H1 (cell line): ENCODE measurements around the gene HSPA4. TPM values are rescaled to one million over a fixed set of nuclear protein-coding genes. Genes with fewer than 3 reads are reported as not detected.
A peak's percentile ranks its signal among the peaks of the same experiment; 100 is the strongest.

Experiments
- CTCF ChIA-PET: fragments of 300-600 bp; sonication (Branson Sonifier 250); formaldehyde crosslinking; loops from one replicate; lab custom pipeline; 2021; ENCODE audit not compliant: partially characterized antibody; lab: Charles Lee
- POLR2A ChIA-PET: fragments of 300-600 bp; sonication (Branson Sonifier 250); formaldehyde crosslinking; loops from one replicate; lab custom pipeline; 2021; ENCODE audit warnings: inconsistent platforms; ENCODE audit not compliant: partially characterized antibody; lab: Charles Lee
- DNase-seq, 2 experiments: peaks; one replicate each; pipeline versions ENCODE4 v3.0.0 to v3.0.0-alpha.2; 2010 to 2022; ENCODE audit warnings: low spot score in 2 of 2, low read depth in 1 of 2, mixed read lengths in 1 of 2
- FAIRE-seq: peaks from 2 replicates; lab custom pipeline; 2011; peaks lifted over from hg19 to GRCh38; lab: Jason Lieb, UNC
- H2AFZ ChIP-seq: 2 replicates; pipeline ENCODE4 v1.8.1; 2012; ENCODE audit warnings: low read length, inconsistent platforms
- H2AK5ac ChIP-seq: 2 replicates; pipeline ENCODE4 v1.6.1; 2013; ENCODE audit warnings: low read depth, low read length
- H2BK120ac ChIP-seq: replicated peaks from 2 replicates; pipeline ENCODE3; 2013; ENCODE audit warnings: low read depth, low read length, inconsistent platforms
- H2BK12ac ChIP-seq: 2 replicates; pipeline ENCODE4 v1.6.1; 2013; ENCODE audit warnings: low read depth, low read length
- H2BK15ac ChIP-seq: 2 replicates; pipeline ENCODE4 v1.6.1; 2013; ENCODE audit warnings: low read length
- H2BK20ac ChIP-seq: 2 replicates; pipeline ENCODE4 v1.6.1; 2013; ENCODE audit warnings: low read length
- H2BK5ac ChIP-seq: 2 replicates; pipeline ENCODE4 v1.6.1; 2013; ENCODE audit warnings: low read depth, low read length
- H3K14ac ChIP-seq: 2 replicates; pipeline ENCODE4 v1.6.1; 2013; ENCODE audit warnings: inconsistent platforms; ENCODE audit not compliant: insufficient read length
- H3K18ac ChIP-seq: 2 replicates; pipeline ENCODE4 v1.6.1; 2013; ENCODE audit warnings: low read length; ENCODE audit errors: extremely low read depth
- H3K23ac ChIP-seq: 2 replicates; pipeline ENCODE4 v1.6.1; 2013; ENCODE audit warnings: inconsistent platforms; ENCODE audit not compliant: insufficient read length
- H3K23me2 ChIP-seq: 2 replicates; pipeline ENCODE4 v1.6.1; 2013; ENCODE audit warnings: low read depth, low read length
- H3K27ac ChIP-seq: 2 replicates; pipeline ENCODE4 v1.6.1; 2011; ENCODE audit warnings: low read depth, low read length, inconsistent platforms
- H3K27me3 ChIP-seq, 4 experiments: replicated peaks in 1 of 4; 1 replicate in 1 of 4; 2 replicates in 3 of 4; pipeline versions ENCODE4 v1.6.1 to v1.8.1; 2011 to 2013; ENCODE audit warnings: low read length in 3 of 4, mild to moderate bottlenecking in 3 of 4, inconsistent platforms in 2 of 4, mixed read lengths in 2 of 4, moderate library complexity in 1 of 4; ENCODE audit not compliant: control insufficient read depth in 3 of 4, insufficient read depth in 3 of 4; ENCODE audit errors: extremely low read depth in 1 of 4
- H3K36me3 ChIP-seq, 4 experiments: 2 replicates each; pipeline versions ENCODE4 v1.6.1 to v1.8.1; 2011 to 2013; ENCODE audit warnings: mild to moderate bottlenecking in 4 of 4, low read length in 3 of 4, moderate library complexity in 2 of 4, control low read depth in 1 of 4, inconsistent platforms in 1 of 4; ENCODE audit not compliant: insufficient read depth in 4 of 4, control insufficient read depth in 2 of 4
- H3K4ac ChIP-seq: replicated peaks from 2 replicates; pipeline ENCODE3; 2013; ENCODE audit warnings: low read length, low read depth, mixed read lengths, inconsistent platforms; ENCODE audit not compliant: insufficient read length
- H3K4me1 ChIP-seq, 4 experiments: replicated peaks in 1 of 4; 1 replicate in 1 of 4; 2 replicates in 3 of 4; pipeline versions ENCODE4 v1.6.1 to v1.8.1; 2011 to 2013; ENCODE audit warnings: low read length in 3 of 4, inconsistent platforms in 2 of 4, mixed read lengths in 1 of 4; ENCODE audit not compliant: insufficient read depth in 4 of 4, control insufficient read depth in 3 of 4
- H3K4me2 ChIP-seq, 2 experiments: 2 replicates each; pipeline versions ENCODE4 v1.6.1 to v1.8.1; 2011 to 2013; ENCODE audit warnings: low read depth in 2 of 2, low read length in 2 of 2, control low read depth in 1 of 2, inconsistent platforms in 1 of 2, mild to moderate bottlenecking in 1 of 2; ENCODE audit not compliant: insufficient read depth in 1 of 2
- H3K4me3 ChIP-seq, 4 experiments: fragments of 200-600, 300-600 bp in 1 of 4; sonication (generic), shearing (Covaris generic), sonication (Bioruptor Twin) in 1 of 4; 2 replicates each; pipeline versions ENCODE4 v1.5.1 to v1.8.1; 2011 to 2016; ENCODE audit warnings: low read length in 4 of 4, low read depth in 3 of 4, control low read depth in 2 of 4, inconsistent platforms in 2 of 4, mild to moderate bottlenecking in 2 of 4, mixed read lengths in 1 of 4, moderate library complexity in 1 of 4; ENCODE audit not compliant: insufficient read depth in 2 of 4; ENCODE audit errors: extremely low read depth in 1 of 4
- H3K56ac ChIP-seq: replicated peaks from 2 replicates; pipeline ENCODE3; 2013; ENCODE audit warnings: low read depth, mild to moderate bottlenecking, mixed read lengths, low read length, inconsistent platforms; ENCODE audit not compliant: insufficient read length
- H3K79me1 ChIP-seq: 2 replicates; pipeline ENCODE4 v1.6.1; 2013; ENCODE audit warnings: low read depth, low read length, control low read depth
- H3K79me2 ChIP-seq, 2 experiments: 2 replicates each; pipeline versions ENCODE4 v1.6.1 to v1.8.1; 2012 to 2013; ENCODE audit warnings: low read length in 2 of 2, mild to moderate bottlenecking in 2 of 2, inconsistent platforms in 1 of 2; ENCODE audit not compliant: insufficient read depth in 2 of 2, control insufficient read depth in 1 of 2
- H3K9ac ChIP-seq, 4 experiments: replicated peaks in 1 of 4; 1 replicate in 1 of 4; 2 replicates in 3 of 4; pipeline versions ENCODE4 v1.6.1 to v1.8.1; 2011 to 2013; ENCODE audit warnings: low read depth in 3 of 4, low read length in 3 of 4, control low read depth in 2 of 4, mild to moderate bottlenecking in 2 of 4, moderate library complexity in 2 of 4, inconsistent platforms in 1 of 4; ENCODE audit errors: extremely low read depth in 1 of 4
- H3K9me3 ChIP-seq, 2 experiments: 2 replicates each; pipeline versions ENCODE4 v1.6.1 to v1.8.1; 2012 to 2013; ENCODE audit warnings: mild to moderate bottlenecking in 2 of 2, moderate library complexity in 2 of 2, control low read depth in 1 of 2, inconsistent platforms in 1 of 2, low read depth in 1 of 2, low read length in 1 of 2, mixed read lengths in 1 of 2; ENCODE audit not compliant: insufficient read depth in 2 of 2
- H4K20me1 ChIP-seq, 2 experiments: replicated peaks in 1 of 2; 2 replicates each; pipeline versions ENCODE3 to v1.8.1; 2011 to 2013; ENCODE audit warnings: inconsistent platforms in 2 of 2, low read length in 2 of 2, mild to moderate bottlenecking in 1 of 2; ENCODE audit not compliant: insufficient read depth in 2 of 2, control insufficient read depth in 1 of 2
- H4K5ac ChIP-seq: 2 replicates; pipeline ENCODE4 v1.6.1; 2013; ENCODE audit warnings: low read length, low read depth, mixed read lengths, inconsistent platforms; ENCODE audit not compliant: insufficient read length
- H4K8ac ChIP-seq: 2 replicates; pipeline ENCODE4 v1.8.0; 2013; ENCODE audit warnings: mild to moderate bottlenecking, moderate library complexity, low read length, inconsistent platforms; ENCODE audit not compliant: insufficient read depth; ENCODE audit errors: extremely low read depth
- H4K91ac ChIP-seq: replicated peaks from 2 replicates; pipeline ENCODE3; 2013; ENCODE audit warnings: low read length, mixed read lengths, inconsistent platforms; ENCODE audit not compliant: insufficient read length
- CBX5 ChIP-seq: fragments of 300-800, 300-1000 bp; sonication (generic); IDR thresholded peaks from 2 replicates; pipeline ENCODE4 v1.7.1; 2016; ENCODE audit warnings: antibody characterized with exemption, low read length, low read depth
- CTBP2 ChIP-seq: IDR thresholded peaks from 2 replicates; pipeline ENCODE4 v1.7.0; 2011; ENCODE audit warnings: borderline replicate concordance, mild to moderate bottlenecking, moderate library complexity, mixed read lengths, low read length; ENCODE audit not compliant: insufficient read depth, insufficient read length
- EZH2 ChIP-seq: fragments of 200-600 bp; sonication (generic); IDR thresholded peaks from 2 replicates; pipeline ENCODE4 v1.7.1; 2012; ENCODE audit warnings: low read depth, mild to moderate bottlenecking, moderate library complexity, low read length, inconsistent platforms; ENCODE audit not compliant: severe bottlenecking
- HDAC2 ChIP-seq, 2 experiments: fragments of 300-600 bp in 1 of 2; sonication (generic) in 1 of 2; IDR thresholded peaks; 2 replicates each; pipeline ENCODE4 v1.6.1; 2011 to 2012; ENCODE audit warnings: low read depth in 2 of 2, low read length in 2 of 2, mild to moderate bottlenecking in 2 of 2, moderate library complexity in 2 of 2, borderline replicate concordance in 1 of 2, inconsistent platforms in 1 of 2
- KDM5A ChIP-seq: fragments of 200-600 bp; IDR thresholded peaks from 2 replicates; pipeline ENCODE4 v1.7.1; 2012; ENCODE audit warnings: mild to moderate bottlenecking, low read length, inconsistent platforms, mixed read lengths
- PHF8 ChIP-seq: fragments of 200-600 bp; sonication (generic); conservative IDR thresholded peaks from 2 replicates; pipeline ENCODE4 v1.7.1; 2012; ENCODE audit warnings: low read depth, mild to moderate bottlenecking, inconsistent platforms, low read length, moderate library complexity
- POLR2A ChIP-seq, 2 experiments: IDR thresholded peaks; 1 replicate in 1 of 2; 2 replicates in 1 of 2; pipeline ENCODE4 v1.6.1; 2011; ENCODE audit warnings: low read depth in 2 of 2, low read length in 2 of 2, mild to moderate bottlenecking in 2 of 2; ENCODE audit errors: control extremely low read depth in 1 of 2
- SIRT6 ChIP-seq: IDR thresholded peaks from one replicate; pipeline ENCODE4 v1.7.1; 2012; ENCODE audit warnings: low read length, inconsistent platforms
- WGBS, 2 experiments: shearing (Covaris generic) in 1 of 2; methylation state at CpG; one replicate each; pipeline versions ENCODE4 v1.1.6 to v1.1.7; 2013 to 2015; ENCODE audit warnings: low lambda C conversion rate in 2 of 2, mixed read lengths in 2 of 2, inconsistent platforms in 1 of 2, low coverage in 1 of 2, missing lambda C conversion rate in 1 of 2; ENCODE audit not compliant: insufficient replicate concordance in 2 of 2, insufficient coverage in 1 of 2, insufficient read length in 1 of 2; ENCODE audit errors: extremely low coverage in 1 of 2, missing lambda C conversion rate in 1 of 2; 5-methylcytosine and 5-hydroxymethylcytosine counted together
- polyA plus RNA-seq, 7 experiments: library from polyadenylated mRNA; depleted of rRNA in 3 of 7; stranded (reverse) in 5 of 7; unstranded in 2 of 7; fragments of >200 nt in 5 of 7; fragments of 200-250 nt in 2 of 7; gene quantifications; 1 replicate in 5 of 7; 2 replicates in 1 of 7; 4 replicates in 1 of 7; pipeline versions ENCODE4 v1.2.1 to v1.2.3, GENCODE V29; 2011 to 2013; ENCODE audit warnings: missing spikeins in 2 of 7, mixed read lengths in 2 of 7
- total RNA-seq: library from RNA; stranded (reverse); fragmentation: NEBNext Ultra II Directional; extraction: Animal tissue kit (Norgen Biotek cat#: 25700); gene quantifications from 2 replicates; pipeline ENCODE4 v1.2.1, GENCODE V29; 2021

The HSPA4 gene
- total and polyA plus RNA-seq, 2 of the 8 experiments (the other 6 are each of a cell fraction or from before 2014, with no cell fraction given) = 28.9 to 445 TPM

GRCh38 chr5:133049726-133050048, 2.1 kb upstream of the HSPA4 start:
- Histone ChIP-seq H3K79me1 (no peaks in the 10 kb centered on the region), H3K27ac (no peak overlapping the region), H3K14ac (no peak overlapping the region), H2BK120ac (peak overlapping the region; percentile 12), H4K20me1 (peaks cover 2 to 12% of the 10 kb centered on the region in 2 experiments), H3K4me1 (peaks cover 0 to 8% (median 2%) of the 10 kb centered on the region in 4 experiments; a peak in 4 of 7 replicates), H2BK5ac (peak overlapping the region; percentile 73; the same call in 1 of the 2 replicates), H3K4me2 (peak overlapping the region in 1 of 2 experiments; percentile 95; a peak in 1 of 4 replicates), H2BK15ac (no peak overlapping the region), H2AFZ (no peak overlapping the region), H4K5ac (no peak overlapping the region), H3K23me2 (peaks cover 10% of the 10 kb centered on the region), H3K4ac (peak overlapping the region; percentile 97), H3K23ac (no peak overlapping the region), H3K9ac (0 out of 7 replicates have a peak overlapping the region, but pooled peaks of 1 of the 4 experiments have one; percentile 33), H3K36me3 (no peaks in the 10 kb centered on the region), H2BK12ac (no peak overlapping the region), H2BK20ac (0 out of 2 replicates have a peak overlapping the region, but pooled peaks have one; percentile 62), H3K79me2 (peaks cover 25 to 28% of the 10 kb centered on the region in 2 experiments), H3K9me3 (no peaks in the 10 kb centered on the region), H3K18ac (no peak overlapping the region), H2AK5ac (no peak overlapping the region), H4K91ac (peak overlapping the region; percentile 79), H3K27me3 (no peaks in the 10 kb centered on the region), H4K8ac (no peak overlapping the region), H3K4me3 (no peak overlapping the region), H3K56ac (no peak overlapping the region)
- CTCF ChIA-PET = interaction anchor here (0.9 kb wide), 1 partner anchor 60 kb away, joined by 3 read pairs; no protein-coding TSS in a partner anchor
- no peak for FAIRE-seq
- TF ChIP-seq CTBP2 = no peak
- no peak for TF ChIP-seq HDAC2 (IDR thresholded peaks at IDR 0.05; ENCODE audit: borderline replicate concordance in 1 of 2, low read depth in 2 of 2, low read length in 2 of 2)
- no peak for TF ChIP-seq SIRT6
- TF ChIP-seq KDM5A = no peak
- no peak for TF ChIP-seq CBX5
- TF ChIP-seq PHF8 = no peak
- no peak for TF ChIP-seq POLR2A (IDR thresholded peaks at IDR 0.05; ENCODE audit: control extremely low read depth in 1 of 2, low read depth in 2 of 2, low read length in 2 of 2)
- TF ChIP-seq EZH2 = no peak
- 83% methylated on average over 1 of the region's 1 CpG; no CpG with 5 or more reads in 1 of the 2 experiments for WGBS, 2 experiments
- POLR2A ChIA-PET = interaction anchor here (0.6 to 6.6 kb wide), 6 partner anchors 10 to 88 kb away, joined by 3 to 104 read pairs (median 28); partner anchors contain the start of genes AFF4 and ZCCHC10
- no peak for DNase-seq
